CD14-positive monocyte (primary cell): ENCODE measurements around the gene PLCB2. TPM values are rescaled to one million over a fixed set of nuclear protein-coding genes. Genes with fewer than 3 reads are reported as not detected.
A peak's percentile ranks its signal among the peaks of the same experiment; 100 is the strongest.

Experiments used
- DNase-seq, 3 donors: peaks; one replicate each; pipeline ENCODE4 v3.0.0-alpha.2; 2011 to 2022
- H2AFZ ChIP-seq: 2 replicates; pipeline ENCODE4 v1.6.0; 2012; ENCODE audit warnings: mild to moderate bottlenecking, low read depth, low read length, inconsistent platforms; ENCODE audit not compliant: insufficient read depth, poor library complexity, severe bottlenecking
- H3K27ac ChIP-seq, 2 donors: 1 replicate in 1 of 2; 2 replicates in 1 of 2; pipeline ENCODE4 v1.5.1; 2012 to 2013; ENCODE audit warnings: low read length in 2 of 2, control low read depth in 1 of 2, inconsistent platforms in 1 of 2, low read depth in 1 of 2, mild to moderate bottlenecking in 1 of 2
- H3K27me3 ChIP-seq, 2 donors: one replicate each; pipeline versions ENCODE4 v1.6.0 to v1.6.1; 2011 to 2013; ENCODE audit warnings: low read length in 2 of 2; ENCODE audit not compliant: control insufficient read depth in 2 of 2, insufficient read depth in 2 of 2
- H3K36me3 ChIP-seq, 2 donors: replicated peaks in 1 of 2; 1 replicate in 1 of 2; 2 replicates in 1 of 2; pipeline versions ENCODE4 v1.5.1 to v1.6.1; 2012 to 2013; ENCODE audit warnings: low read length in 2 of 2, control low read depth in 1 of 2, inconsistent platforms in 1 of 2, mild to moderate bottlenecking in 1 of 2; ENCODE audit not compliant: insufficient read depth in 2 of 2, control insufficient read depth in 1 of 2
- H3K4me1 ChIP-seq, 2 donors: 1 replicate in 1 of 2; 2 replicates in 1 of 2; pipeline versions ENCODE4 v1.5.1 to v1.6.1; 2012 to 2013; ENCODE audit warnings: low read length in 2 of 2, control low read depth in 1 of 2, inconsistent platforms in 1 of 2, mild to moderate bottlenecking in 1 of 2, moderate library complexity in 1 of 2; ENCODE audit not compliant: insufficient read depth in 2 of 2, control insufficient read depth in 1 of 2
- H3K4me2 ChIP-seq: replicated peaks from 2 replicates; pipeline ENCODE3; 2012; ENCODE audit warnings: low read length, moderate library complexity, mild to moderate bottlenecking; ENCODE audit not compliant: poor library complexity, severe bottlenecking; ENCODE audit errors: extremely low read depth
- H3K4me3 ChIP-seq, 3 experiments: fragments of 200-600 bp in 1 of 3; sonication (generic) in 1 of 3; replicated peaks in 1 of 3; 1 replicate in 2 of 3; 2 replicates in 1 of 3; pipeline ENCODE4 v1.5.1; 2011 to 2013; ENCODE audit warnings: low read length in 3 of 3, mild to moderate bottlenecking in 3 of 3, control low read depth in 2 of 3, low read depth in 2 of 3, inconsistent platforms in 1 of 3, moderate library complexity in 1 of 3
- H3K79me2 ChIP-seq: 2 replicates; pipeline ENCODE4 v1.6.0; 2012; ENCODE audit warnings: mild to moderate bottlenecking, control low read depth, inconsistent platforms, low read length, moderate library complexity; ENCODE audit not compliant: insufficient read depth
- H3K9ac ChIP-seq: 2 replicates; pipeline ENCODE4 v1.6.0; 2017; ENCODE audit warnings: low read length, mild to moderate bottlenecking; ENCODE audit not compliant: insufficient read depth, poor library complexity, severe bottlenecking
- H3K9me3 ChIP-seq, 2 donors: replicated peaks in 1 of 2; 1 replicate in 1 of 2; 2 replicates in 1 of 2; pipeline versions ENCODE4 v1.5.1 to v1.6.1; 2012 to 2013; ENCODE audit warnings: low read length in 2 of 2, control low read depth in 1 of 2; ENCODE audit not compliant: control insufficient read depth in 1 of 2, insufficient read depth in 1 of 2
- H4K20me1 ChIP-seq: 2 replicates; pipeline ENCODE4 v1.6.0; 2012; ENCODE audit warnings: mild to moderate bottlenecking, low read length, control low read depth, moderate library complexity; ENCODE audit not compliant: insufficient read depth
- H3K27ac Mint-ChIP-seq, 7 donors: one replicate each; pipeline ENCODE4 v1.8.0; 2020; ENCODE audit warnings: mild to moderate bottlenecking in 7 of 7, mixed read lengths in 7 of 7, moderate library complexity in 6 of 7, inconsistent platforms in 2 of 7
- H3K27me3 Mint-ChIP-seq, 3 donors: one replicate each; pipeline ENCODE4 v1.8.0; 2021 to 2022; ENCODE audit warnings: low read depth in 3 of 3, mild to moderate bottlenecking in 3 of 3, mixed read lengths in 3 of 3, moderate library complexity in 3 of 3, inconsistent platforms in 1 of 3
- H3K36me3 Mint-ChIP-seq, 2 donors: one replicate each; pipeline ENCODE4 v1.8.0; 2020; ENCODE audit warnings: mixed read lengths in 2 of 2, inconsistent platforms in 1 of 2, mild to moderate bottlenecking in 1 of 2
- H3K4me1 Mint-ChIP-seq: one replicate; pipeline ENCODE4 v1.8.0; 2020; ENCODE audit warnings: mild to moderate bottlenecking, mixed read lengths
- H3K4me3 Mint-ChIP-seq, 2 donors: one replicate each; pipeline ENCODE4 v1.8.0; 2020; ENCODE audit warnings: mild to moderate bottlenecking in 2 of 2, mixed read lengths in 2 of 2, moderate library complexity in 1 of 2
- H3K9me3 Mint-ChIP-seq, 7 donors: one replicate each; pipeline ENCODE4 v1.8.0; 2020 to 2022; ENCODE audit warnings: mixed read lengths in 7 of 7, mild to moderate bottlenecking in 6 of 7, moderate library complexity in 6 of 7, inconsistent platforms in 2 of 7
- WGBS: methylation state at CpG from one replicate; pipeline ENCODE4 v1.1.5; 2013; ENCODE audit warnings: missing lambda C conversion rate; ENCODE audit not compliant: insufficient coverage; 5-methylcytosine and 5-hydroxymethylcytosine counted together
- intact Hi-C, 2 donors: fragments of 100-400 bp; cut with micrococcal nuclease; formaldehyde crosslinking; loops; one replicate each; pipeline versions ENCODE4 v1.15.0 to v1.15.1; 2023
- polyA plus RNA-seq, 3 donors: library from polyadenylated mRNA; depleted of rRNA in 1 of 3; unstranded in 2 of 3; stranded (reverse) in 1 of 3; fragments of 300-500 nt in 2 of 3; fragments of >200 nt in 1 of 3; fragmentation: Illumina TruSeq in 2 of 3; gene quantifications; 1 replicate in 2 of 3; 2 replicates in 1 of 3; pipeline ENCODE4 v1.2.3, GENCODE V29; 2012 to 2021
- TF ChIP-seq, protein P1 (sequence below): fragments of 200-600 bp; IDR thresholded peaks from one replicate; pipeline ENCODE4 v1.8.0; 2022; ENCODE audit warnings: antibody characterized with exemption, mild to moderate bottlenecking

Gene PLCB2
- polyA plus RNA-seq, 3 donors = 56.5 to 1,191 (median 74.5) TPM

DNA sequence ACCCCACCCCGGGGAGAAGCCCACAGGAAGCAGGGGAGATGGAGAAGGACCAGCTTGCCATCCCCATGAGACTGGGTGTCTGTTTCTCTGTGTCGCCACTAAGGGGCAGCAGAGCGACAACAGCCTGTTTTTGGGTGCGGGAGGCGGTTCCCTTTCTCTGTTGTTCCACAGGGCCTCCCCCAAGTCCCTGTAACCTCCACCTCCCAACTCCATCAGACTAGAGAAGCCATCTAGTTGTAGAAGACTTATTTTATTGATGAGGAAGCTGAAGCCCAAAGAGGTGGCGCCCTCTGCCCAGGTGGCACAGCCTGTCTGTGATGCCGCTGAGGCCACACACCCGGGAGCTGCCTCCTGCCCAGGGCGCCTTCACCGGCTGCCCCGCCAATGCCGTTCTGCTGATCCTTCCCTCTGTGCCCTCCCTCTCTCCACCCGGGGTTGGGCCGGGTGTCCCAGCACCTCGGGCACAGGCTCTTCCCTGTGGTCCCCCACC, 36.9 kb upstream of the PLCB2 start:
- WGBS = 49% methylated on average over 11 of the region's 15 CpGs
- Histone ChIP-seq H3K9ac (no peak overlapping the region), H3K9me3 (no peaks in the 10 kb centered on the region), H3K4me3 (no peak overlapping the region), H2AFZ (no peak overlapping the region), H3K4me1 (peaks cover 31 to 43% of the 10 kb centered on the region in 2 donors), H4K20me1 (no peaks in the 10 kb centered on the region), H3K27ac (no peak overlapping the region), H3K27me3 (no peaks in the 10 kb centered on the region), H3K79me2 (no peaks in the 10 kb centered on the region), H3K36me3 (no peaks in the 10 kb centered on the region), H3K4me2 (no peak overlapping the region)
- Mint-ChIP-seq H3K9me3 (peaks cover 0 to 5% (median 0%) of the 10 kb centered on the region in 7 donors), H3K4me3 (no peak overlapping the region), H3K36me3 (no peaks in the 10 kb centered on the region), H3K27ac (no peak overlapping the region), H3K4me1 (peaks cover 33% of the 10 kb centered on the region), H3K27me3 (peaks cover 0 to 9% (median 7%) of the 10 kb centered on the region in 3 donors)
- peak; percentile 64 to 71 (median 69) for DNase-seq
- intact Hi-C loops = loop anchor here (2.0 to 5.0 kb wide), 2 partner anchors 76 to 78 kb away; no protein-coding TSS in a partner anchor
- TF ChIP-seq, protein P1, sequence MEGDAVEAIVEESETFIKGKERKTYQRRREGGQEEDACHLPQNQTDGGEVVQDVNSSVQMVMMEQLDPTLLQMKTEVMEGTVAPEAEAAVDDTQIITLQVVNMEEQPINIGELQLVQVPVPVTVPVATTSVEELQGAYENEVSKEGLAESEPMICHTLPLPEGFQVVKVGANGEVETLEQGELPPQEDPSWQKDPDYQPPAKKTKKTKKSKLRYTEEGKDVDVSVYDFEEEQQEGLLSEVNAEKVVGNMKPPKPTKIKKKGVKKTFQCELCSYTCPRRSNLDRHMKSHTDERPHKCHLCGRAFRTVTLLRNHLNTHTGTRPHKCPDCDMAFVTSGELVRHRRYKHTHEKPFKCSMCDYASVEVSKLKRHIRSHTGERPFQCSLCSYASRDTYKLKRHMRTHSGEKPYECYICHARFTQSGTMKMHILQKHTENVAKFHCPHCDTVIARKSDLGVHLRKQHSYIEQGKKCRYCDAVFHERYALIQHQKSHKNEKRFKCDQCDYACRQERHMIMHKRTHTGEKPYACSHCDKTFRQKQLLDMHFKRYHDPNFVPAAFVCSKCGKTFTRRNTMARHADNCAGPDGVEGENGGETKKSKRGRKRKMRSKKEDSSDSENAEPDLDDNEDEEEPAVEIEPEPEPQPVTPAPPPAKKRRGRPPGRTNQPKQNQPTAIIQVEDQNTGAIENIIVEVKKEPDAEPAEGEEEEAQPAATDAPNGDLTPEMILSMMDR = peak; percentile 85

DNA sequence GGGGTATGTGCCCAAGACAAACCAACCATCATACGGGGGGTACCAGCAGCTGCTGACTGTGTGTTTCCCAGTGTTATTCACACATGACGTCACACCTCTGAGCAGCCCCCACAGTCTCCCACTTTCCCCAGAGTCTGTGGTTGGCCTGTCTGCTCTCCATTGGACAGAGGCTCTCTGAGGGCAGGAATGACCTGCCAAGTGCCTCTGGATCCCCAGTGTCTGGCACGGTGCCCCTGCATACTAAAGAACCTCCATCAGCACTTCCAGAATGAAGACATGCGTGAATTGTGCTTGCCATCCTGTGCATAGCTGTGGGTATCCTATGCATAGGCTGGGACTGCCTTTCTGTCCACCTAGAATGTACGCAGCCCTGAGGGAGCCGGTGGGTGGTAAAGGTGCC, 36.5 kb upstream of the PLCB2 start:
- intact Hi-C loops = loop anchor here (2.0 to 5.0 kb wide), 2 partner anchors 77 to 78 kb away; no protein-coding TSS in a partner anchor
- Histone ChIP-seq H2AFZ (no peak overlapping the region), H3K9me3 (no peaks in the 10 kb centered on the region), H3K4me2 (no peak overlapping the region), H3K4me3 (no peak overlapping the region), H3K79me2 (no peaks in the 10 kb centered on the region), H3K9ac (no peak overlapping the region), H3K36me3 (no peaks in the 10 kb centered on the region), H3K27ac (no peak overlapping the region), H3K4me1 (peaks cover 35 to 48% of the 10 kb centered on the region in 2 donors), H3K27me3 (no peaks in the 10 kb centered on the region), H4K20me1 (no peaks in the 10 kb centered on the region)
- Mint-ChIP-seq H3K36me3 (no peaks in the 10 kb centered on the region), H3K9me3 (peaks cover 0 to 5% (median 0%) of the 10 kb centered on the region in 7 donors), H3K4me3 (no peak overlapping the region), H3K27me3 (peaks cover 0 to 7% (median 7%) of the 10 kb centered on the region in 3 donors), H3K27ac (peak overlapping the region in 1 of 7 donors; percentile 62), H3K4me1 (peaks cover 37% of the 10 kb centered on the region)
- TF ChIP-seq, protein P1 = no peak
- no peak for DNase-seq
- 43% methylated on average over 3 of the region's 6 CpGs for whole genome bisulfite sequencing
